GM23248 (cell line): Measurements from ENCODE around the gene CAMK2B.

Experiments
- EZH2 ChIP-seq: fragments of 200-600 bp; sonication (generic); IDR thresholded peaks from 2 replicates; pipeline ENCODE4 v1.6.1; 2018; ENCODE audit warnings: antibody characterized with exemption, mild to moderate bottlenecking; ENCODE audit not compliant: insufficient read depth, poor library complexity, severe bottlenecking
- EZH2phosphoT487 ChIP-seq: fragments of 200-600 bp; sonication (generic); IDR thresholded peaks from 2 replicates; pipeline ENCODE4 v1.6.1; 2018; ENCODE audit warnings: antibody characterized with exemption, moderate library complexity, mild to moderate bottlenecking, low read depth; ENCODE audit not compliant: insufficient read depth

- TF ChIP-seq EZH2, result no peak
- no peak for TF ChIP-seq EZH2phosphoT487
Measured at GRCh38 chr7:44367475-44368043, 42.2 kb upstream of the CAMK2B start.
